Measurements from ENCODE around the gene ICE2.

ICE2 gene

DNA sequence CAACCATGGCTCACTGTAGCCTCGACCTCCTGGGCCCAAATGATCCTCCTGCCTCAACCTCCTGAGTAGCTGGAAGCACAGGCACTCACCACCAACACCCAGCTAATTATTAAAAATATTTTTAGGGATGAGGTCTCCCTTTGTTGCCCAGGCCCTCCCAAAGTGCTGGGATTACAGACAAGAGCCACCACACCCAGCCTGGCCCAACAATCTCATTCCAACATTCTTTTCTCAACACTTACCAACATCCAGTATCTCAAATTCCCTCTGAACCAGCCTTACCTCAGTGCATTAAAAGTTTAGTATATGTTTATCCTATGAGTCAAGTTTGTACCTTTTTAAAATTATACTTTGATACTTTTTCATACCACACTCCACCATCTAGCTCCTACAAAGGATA lies 106.2 kb downstream of the ICE2 start:
- H3K4me3 ChIP-seq (replicated peaks; ENCODE audit: low read depth, low read length): no peak overlapping the region
- DNase-seq (ENCODE audit: low read depth): no peak
- TF ChIP-seq, protein P1, sequence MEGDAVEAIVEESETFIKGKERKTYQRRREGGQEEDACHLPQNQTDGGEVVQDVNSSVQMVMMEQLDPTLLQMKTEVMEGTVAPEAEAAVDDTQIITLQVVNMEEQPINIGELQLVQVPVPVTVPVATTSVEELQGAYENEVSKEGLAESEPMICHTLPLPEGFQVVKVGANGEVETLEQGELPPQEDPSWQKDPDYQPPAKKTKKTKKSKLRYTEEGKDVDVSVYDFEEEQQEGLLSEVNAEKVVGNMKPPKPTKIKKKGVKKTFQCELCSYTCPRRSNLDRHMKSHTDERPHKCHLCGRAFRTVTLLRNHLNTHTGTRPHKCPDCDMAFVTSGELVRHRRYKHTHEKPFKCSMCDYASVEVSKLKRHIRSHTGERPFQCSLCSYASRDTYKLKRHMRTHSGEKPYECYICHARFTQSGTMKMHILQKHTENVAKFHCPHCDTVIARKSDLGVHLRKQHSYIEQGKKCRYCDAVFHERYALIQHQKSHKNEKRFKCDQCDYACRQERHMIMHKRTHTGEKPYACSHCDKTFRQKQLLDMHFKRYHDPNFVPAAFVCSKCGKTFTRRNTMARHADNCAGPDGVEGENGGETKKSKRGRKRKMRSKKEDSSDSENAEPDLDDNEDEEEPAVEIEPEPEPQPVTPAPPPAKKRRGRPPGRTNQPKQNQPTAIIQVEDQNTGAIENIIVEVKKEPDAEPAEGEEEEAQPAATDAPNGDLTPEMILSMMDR (IDR thresholded peaks at IDR 0.05; ENCODE audit: low read length, missing control alignments): no peak

DNA sequence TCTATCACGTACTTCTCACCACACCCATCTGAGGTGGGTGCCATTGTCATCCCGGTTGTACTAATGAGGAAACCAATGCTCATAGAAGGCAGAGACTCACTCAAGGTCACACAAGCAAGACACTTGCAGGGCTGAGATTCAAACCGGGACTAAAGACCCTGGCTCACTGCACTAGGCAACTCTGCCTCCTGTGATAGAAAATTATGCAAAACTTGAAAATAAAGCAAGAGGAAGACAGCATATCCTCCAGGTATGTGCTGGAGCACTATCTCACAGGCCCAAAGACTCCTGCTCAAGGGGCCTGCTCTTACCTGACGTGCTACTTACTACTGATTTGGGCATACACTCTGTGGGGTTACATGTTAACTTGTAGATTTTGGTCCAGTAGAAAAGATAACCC lies 106.7 kb downstream of the ICE2 start:
- no peak for DNase-seq (ENCODE audit: low read depth)
- TF ChIP-seq, protein P1 (IDR thresholded peaks at IDR 0.05; ENCODE audit: low read length, missing control alignments): no peak
- no peak overlapping the region for H3K4me3 ChIP-seq (replicated peaks; ENCODE audit: low read depth, low read length)

DNA sequence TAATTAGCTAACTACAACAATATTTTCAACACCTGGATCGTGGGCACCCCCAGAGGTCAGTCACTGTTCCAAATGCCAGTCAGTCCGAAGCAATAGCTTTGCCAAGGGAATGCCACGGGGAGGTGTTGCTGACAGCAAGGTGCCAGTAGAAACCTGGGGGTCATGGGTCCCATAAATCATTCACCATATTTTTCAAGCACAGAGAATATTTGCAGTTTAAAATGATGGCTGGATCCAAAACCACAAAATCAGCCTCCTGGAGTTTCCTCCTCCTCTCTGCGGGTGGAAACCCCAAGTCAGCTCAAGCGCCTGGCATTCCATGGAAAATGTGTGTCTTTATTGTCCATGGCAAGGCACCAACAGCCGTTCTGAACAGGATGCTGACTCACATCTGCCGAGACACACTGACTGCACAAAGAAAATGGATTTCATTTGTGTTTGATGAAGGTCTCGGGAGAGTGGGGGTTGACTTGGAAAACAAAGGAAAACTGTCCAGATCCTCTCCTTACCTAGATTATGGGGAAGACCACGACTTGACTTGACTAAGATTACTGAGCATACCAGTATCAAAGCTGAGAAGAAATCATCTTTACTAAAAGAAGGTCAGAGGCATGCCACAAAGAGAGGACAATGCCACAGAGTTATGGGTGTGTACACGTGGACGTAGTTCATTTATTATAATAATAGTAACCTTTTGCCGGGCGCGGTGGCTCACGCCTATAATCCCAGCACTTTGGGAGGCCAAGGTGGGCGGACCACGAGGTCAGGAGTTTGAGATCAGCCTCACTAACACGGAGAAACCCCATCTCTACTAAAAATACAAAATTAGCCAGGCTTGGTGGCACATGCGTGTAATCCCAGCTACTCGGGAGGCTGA lies 107.5 kb downstream of the ICE2 start:
- TF ChIP-seq, protein P1 (IDR thresholded peaks at IDR 0.05; ENCODE audit: low read length, missing control alignments): no peak
- peak overlapping the region; percentile 12 for H3K4me3 ChIP-seq (replicated peaks; ENCODE audit: low read depth, low read length)
- peak; percentile 99 for DNase-seq (ENCODE audit: low read depth)

DNA sequence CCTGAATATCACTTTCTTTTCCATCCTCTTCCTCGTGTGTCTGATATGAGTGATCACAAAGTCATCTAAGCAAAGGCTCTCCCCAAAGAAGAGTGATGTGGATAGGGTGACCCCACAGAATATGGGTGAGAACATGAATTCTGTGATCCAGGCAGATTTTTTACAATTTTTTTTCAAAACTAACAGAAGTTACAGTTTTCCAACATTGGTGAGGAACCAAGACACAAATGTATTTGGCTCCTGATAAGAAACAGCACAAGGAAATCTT lies 108.1 kb downstream of the ICE2 start:
- peak overlapping the region; percentile 12 for H3K4me3 ChIP-seq (replicated peaks; ENCODE audit: low read depth, low read length)

DNA sequence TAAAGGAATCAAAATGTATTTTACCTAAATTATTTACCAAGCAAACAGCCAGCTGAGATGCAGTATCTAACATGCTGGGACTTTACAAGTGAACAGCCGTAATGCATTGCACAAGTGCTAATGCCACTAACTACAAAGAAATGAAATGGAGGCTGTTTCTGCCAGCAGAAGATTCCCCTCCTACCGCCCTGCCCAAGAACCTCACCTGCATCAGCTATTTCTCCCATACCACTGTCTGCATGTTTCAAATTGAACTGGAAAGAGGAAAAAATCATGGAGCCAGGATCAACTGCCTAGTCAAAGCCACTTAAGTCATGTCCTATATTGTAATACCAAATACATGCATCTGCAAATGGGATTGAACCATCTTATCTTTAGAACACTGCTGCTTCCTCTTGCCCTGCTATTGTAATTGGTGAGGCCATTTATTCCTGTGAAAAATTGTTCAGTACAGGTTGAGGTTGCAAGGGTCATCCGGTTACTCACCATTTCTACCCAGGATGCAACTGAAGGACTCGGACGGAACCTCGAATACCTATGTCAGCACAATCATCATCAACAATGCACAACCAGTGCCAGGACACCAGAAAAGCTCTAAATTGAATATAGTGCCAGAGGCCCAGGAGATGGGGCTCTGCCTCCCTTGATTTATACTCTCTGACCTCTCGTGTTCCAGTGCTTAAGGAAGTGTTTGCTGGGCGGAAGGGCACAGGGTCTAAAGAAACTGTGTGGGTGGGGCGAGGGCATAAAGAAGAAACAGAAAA lies 108.7 kb downstream of the ICE2 start:
- H3K4me3 ChIP-seq (replicated peaks; ENCODE audit: low read depth, low read length): no peak overlapping the region
- peak; percentile 72 for DNase-seq (ENCODE audit: low read depth)
- TF ChIP-seq, protein P1 (IDR thresholded peaks at IDR 0.05; ENCODE audit: low read length, missing control alignments): no peak

More for the DNA sequence above, 108.1 kb downstream of the ICE2 start:
- DNase-seq (ENCODE audit: low read depth): no peak
- TF ChIP-seq, protein P1 (IDR thresholded peaks at IDR 0.05; ENCODE audit: low read length, missing control alignments): no peak

DNA sequence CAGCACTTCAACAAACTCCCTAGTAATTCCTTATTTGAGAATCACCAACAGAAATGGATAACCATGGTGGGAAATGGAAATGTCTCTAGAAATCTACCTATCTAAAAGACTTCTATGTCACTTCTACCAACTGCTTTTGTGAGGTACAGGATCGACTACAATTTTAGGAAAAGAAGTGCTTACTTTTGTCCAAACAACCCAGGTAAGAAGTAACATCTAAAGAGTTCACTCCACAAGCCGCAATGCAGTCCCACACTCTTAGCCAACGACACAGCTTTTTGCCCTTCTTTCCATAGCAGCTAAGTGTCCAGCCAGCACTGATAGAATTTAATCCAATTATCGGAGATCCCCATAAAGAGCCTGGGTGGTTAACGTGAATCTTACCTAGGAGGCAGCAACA lies 109.2 kb downstream of the ICE2 start:
- no peak for DNase-seq (ENCODE audit: low read depth)
- H3K4me3 ChIP-seq (replicated peaks; ENCODE audit: low read depth, low read length): no peak overlapping the region

More for the DNA sequence above, 109.2 kb downstream of the ICE2 start:
- TF ChIP-seq, protein P1 (IDR thresholded peaks at IDR 0.05; ENCODE audit: low read length, missing control alignments): no peak

Data from fibroblast of pulmonary artery (primary cell).